ENCODE results near the gene LTK.

- TF ChIP-seq CTCF (IDR thresholded peaks at IDR 0.05; ENCODE audit: borderline replicate concordance, extremely low read depth, low read length, poor library complexity, severe bottlenecking), result no peak
- no peak for TF ChIP-seq EZH2 (IDR thresholded peaks at IDR 0.05; ENCODE audit: borderline replicate concordance, low read depth, low read length, severe bottlenecking)
Measured at GRCh38 chr15:41502795-41503668, 10.6 kb downstream of the LTK start.
